RCC 7860 (cell line): Measurements from ENCODE around the gene RPS4Y2.

Experiments
- DNase-seq: peaks from one replicate; pipeline ENCODE4 v3.0.0-alpha.2; 2015; ENCODE audit warnings: low spot score
- FAIRE-seq: peaks from 2 replicates; lab custom pipeline; 2012; peaks lifted over from hg19 to GRCh38; lab: Jason Lieb, UNC

Gene RPS4Y2

DNA sequence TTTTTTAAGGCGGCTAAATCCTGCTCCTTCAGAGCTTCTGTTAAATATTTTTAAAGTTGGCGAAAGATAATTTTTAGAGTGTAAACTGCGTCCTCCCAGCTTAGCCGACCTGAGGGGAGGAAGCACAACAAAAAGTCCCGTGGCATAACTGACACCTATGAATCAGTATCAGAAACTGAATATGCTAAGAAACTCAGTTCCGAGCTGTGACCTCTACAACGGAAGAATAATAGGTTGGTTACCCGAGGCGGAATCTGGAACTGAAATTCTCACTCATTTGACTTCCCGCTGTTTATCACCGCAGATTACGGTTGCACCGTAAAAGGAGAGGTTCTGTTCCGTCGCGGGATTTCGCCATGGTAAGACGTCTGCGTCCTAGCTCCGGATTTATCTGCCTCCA is at the start of gene RPS4Y2:
Gene RPS4Y2 (plus strand): TSS at position 301 of the 400 bp plus-strand sequence. CDS start 56 bp downstream, at position 357.
- DNase-seq (no peak), FAIRE-seq (no peak)

DNA sequence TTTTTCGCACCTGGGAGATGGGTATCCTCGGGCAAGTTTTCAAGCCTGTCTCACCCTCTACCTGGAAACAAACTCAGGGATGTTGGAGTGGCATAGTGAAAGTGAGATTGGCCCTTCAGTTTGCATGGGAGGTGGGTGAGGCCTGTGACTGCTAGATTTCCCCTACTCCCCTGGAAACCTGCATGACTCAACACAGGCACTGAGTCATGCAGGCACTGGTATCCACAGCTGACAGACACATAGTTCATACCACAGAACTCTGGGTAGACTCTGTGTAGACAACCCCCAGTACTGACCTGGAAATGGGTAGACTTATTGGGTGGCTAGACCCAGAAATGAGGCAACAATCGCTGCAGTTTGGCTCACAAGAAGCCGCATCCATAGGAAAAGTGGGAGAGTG is 41.5 kb upstream of the RPS4Y2 start:
- peak; percentile 78 for DNase-seq
- FAIRE-seq: peak; percentile 90

DNA sequence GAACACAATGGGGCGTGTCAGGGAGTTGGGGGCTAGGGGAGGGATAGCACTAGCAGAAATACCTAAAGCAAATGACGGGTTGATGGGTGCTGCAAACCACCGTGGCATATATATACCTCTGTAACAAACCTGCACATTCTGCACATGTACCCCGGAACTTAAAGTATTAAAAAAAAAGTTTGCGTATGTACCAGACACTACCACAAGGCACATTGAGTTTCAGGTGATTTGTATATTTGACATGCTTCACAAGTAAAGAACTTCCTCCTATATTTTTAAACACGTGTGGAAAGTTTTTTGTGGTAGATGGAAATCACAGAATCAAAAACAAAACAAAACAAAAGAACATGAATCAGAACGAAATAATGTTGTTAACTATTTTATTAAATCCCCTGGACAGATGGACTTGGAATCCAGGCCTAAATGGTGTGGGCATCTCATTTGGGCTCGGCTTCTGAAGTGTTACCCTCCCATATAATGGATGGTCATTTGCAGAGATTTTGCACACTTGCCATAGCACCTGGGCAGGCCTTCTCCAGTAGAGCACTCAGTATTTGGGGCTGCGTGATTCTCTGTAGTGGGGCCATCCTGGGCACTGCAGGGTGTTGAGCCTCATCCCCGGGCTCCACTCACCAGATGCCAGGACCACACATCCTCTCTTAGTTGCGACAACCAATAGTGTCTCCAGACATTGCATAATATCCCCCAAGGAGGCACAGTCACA is 29.6 kb upstream of the RPS4Y2 start:
- FAIRE-seq: no peak
- no peak for DNase-seq

DNA sequence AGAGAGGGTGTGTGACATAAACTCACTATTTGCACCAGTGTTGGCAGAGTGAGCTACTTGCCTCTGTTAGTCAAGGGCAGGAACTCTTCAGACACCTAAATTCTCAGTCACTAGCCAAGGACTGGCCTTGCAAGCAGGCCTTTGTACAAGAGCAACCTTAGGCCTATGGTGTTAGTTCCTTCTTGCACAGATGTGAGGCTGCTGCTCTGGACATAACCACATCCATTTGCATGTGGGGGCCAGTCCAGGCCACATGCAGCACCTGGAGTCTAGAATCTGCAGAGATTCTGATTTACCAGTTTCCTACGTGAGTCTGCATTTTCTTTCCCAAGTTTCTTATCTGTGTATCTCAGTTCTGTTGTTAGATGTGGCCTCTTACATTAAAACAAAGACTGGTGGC is 20.7 kb upstream of the RPS4Y2 start:
- no peak for DNase-seq
- FAIRE-seq: no peak

DNA sequence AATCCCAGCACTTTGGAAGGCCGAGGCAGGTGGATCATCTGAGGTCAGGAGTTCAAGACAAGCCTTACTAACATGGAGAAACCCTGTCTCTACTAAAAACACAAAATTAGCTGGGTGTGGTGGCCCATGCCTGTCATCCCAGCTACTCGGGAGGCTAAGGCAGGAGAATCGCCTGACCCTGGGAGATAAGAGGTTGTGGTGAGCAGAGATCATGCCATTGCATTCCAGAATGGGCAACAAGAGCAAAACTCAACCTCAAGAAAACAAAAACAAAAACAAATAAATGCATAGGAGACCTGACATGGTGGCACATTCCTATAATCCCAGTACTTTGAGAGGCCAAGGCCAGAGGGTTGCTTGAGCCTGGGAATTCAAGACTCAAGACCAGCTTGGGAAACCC is 16.1 kb upstream of the RPS4Y2 start:
- FAIRE-seq (no peak), DNase-seq (no peak)

DNA sequence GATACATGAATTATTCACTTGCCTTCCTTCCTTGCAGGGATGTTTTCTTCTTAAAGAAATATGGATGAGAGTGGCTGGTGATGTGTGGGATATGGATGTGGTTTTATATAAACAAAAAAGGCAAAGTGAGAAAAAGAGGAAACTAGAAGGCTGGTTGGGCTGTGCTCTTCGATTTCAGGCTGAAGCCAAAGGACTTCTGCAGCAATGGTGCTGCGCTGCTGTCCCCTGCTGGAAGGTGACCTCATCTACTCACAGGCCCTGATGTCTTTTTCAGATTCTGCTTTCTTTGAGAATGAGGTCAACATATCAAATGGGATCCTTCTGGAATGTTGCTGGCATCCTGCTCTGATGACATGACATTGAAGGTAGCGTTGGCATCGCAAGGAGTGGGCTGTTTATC is 15.3 kb upstream of the RPS4Y2 start:
- FAIRE-seq (no peak), DNase-seq (peak; percentile 8)

DNA sequence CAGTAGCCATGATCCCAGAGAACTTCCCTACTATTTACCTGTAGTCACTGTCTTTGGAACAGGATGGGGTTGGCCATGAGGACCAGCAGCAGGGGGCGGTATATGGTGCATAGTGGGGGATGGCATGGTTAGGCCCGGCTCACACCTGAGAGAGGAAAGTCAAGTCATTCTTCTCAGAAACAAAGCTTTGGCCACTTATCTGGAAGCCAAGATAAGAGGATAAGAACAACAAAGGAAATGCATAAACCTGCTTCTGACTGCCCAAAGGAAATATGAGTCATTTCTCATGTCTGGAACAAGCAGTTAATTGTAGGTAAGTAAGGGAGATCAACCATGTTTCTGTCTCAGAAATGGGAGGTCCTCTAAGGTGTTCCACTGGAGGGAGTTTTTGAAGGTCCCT is 10.8 kb upstream of the RPS4Y2 start:
- DNase-seq (no peak), FAIRE-seq (no peak)

DNA sequence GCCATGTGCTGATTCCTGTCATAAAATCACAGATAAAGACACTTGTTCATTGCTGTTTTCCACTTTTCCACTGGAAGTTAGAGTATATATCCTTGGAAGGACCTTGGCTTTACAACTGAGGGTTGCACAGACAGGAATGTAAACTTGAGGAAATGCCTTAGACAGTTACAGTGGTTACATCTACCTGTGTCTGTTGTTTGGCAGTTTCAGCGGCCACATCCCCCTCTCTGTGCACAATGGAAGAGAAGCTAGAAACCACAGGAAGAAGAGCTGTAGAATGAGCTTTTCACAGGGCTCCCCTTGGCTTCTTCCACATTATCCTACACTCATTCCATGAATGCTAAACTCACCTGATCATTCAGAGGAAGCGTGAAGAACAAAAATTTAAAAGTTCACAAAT is 9.0 kb upstream of the RPS4Y2 start:
- FAIRE-seq: no peak
- no peak for DNase-seq

DNA sequence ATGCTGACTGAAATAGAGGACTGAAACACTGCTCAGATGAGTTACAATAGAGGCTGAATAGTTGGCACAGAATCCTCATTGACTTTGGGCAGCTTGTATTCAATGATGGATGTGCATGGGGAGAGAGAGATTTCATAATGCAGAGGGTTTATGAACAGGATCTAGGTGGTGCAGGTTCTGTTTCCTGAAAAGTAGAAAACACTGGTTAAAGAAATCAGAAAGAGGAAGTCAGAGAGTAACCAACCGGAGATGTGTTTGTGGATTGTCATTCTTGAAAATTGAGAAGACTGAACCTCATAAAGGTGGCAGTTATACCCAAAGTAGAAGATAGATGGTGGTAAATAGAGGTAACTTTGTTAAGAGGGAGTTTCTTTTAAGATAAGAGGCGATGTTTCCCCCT is 8.0 kb downstream of the RPS4Y2 start:
- no peak for FAIRE-seq

DNA sequence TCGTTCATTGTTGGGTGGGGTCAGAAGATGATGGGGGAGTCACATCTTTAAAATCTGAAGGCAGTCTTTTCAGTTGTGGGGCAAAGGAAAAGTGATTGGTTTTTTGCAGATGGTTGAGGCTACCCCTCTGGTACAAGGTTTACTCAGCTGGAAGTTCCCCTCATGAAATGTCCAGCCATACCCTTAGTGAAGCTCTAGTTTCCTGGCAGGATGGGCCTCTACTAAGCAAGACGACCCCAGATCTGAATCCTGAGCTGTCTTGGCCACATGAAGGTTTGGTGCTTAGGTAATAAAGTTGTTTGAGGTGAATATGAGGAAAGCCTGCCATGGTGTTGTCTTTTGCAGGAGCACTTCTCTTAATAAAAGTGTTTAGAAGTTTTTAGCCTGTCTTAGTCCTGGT is 9.2 kb downstream of the RPS4Y2 start:
- DNase-seq: no peak
- FAIRE-seq: no peak

More for the DNA sequence above, 8.0 kb downstream of the RPS4Y2 start:
- no peak for DNase-seq

DNA sequence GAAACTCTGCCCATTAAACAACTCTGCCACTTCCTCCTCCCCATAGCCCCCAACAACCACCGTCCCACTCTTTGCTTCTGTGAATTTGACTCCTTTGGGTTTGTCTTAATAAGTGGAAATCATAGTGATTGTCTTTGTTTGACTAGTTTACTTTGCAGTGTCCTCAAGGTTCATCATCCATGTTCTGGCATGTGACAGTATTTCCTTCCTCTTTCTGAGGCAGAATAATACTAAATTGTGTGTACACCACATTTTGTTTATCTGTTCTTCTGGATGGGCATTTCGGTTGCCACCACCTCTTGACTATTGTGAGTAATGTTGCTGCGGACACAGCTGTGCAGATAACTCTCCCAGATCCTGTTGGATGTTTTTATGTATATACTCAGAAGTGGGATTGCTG is 14.8 kb downstream of the RPS4Y2 start:
- FAIRE-seq: no peak
- DNase-seq: no peak

DNA sequence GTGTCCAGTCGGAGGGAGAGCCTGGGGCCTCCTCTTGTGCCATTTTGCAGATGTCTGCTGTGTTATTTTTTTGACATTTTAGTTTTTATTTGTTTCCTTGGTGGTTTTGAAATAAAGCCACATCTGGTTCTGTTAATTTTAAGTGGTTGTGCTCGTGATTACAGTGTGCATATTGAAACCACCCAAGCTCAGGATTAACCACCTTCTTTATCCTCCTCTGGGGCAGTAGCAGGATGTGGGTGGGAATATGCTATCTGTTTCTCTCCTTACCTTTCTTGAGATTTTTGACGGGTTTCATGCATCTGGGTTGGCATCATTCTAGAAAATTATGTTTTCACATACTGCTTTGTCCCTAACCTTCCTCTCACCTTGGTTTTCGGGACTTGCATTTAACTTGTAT is 20.2 kb downstream of the RPS4Y2 start:
- no peak for DNase-seq
- no peak for FAIRE-seq

DNA sequence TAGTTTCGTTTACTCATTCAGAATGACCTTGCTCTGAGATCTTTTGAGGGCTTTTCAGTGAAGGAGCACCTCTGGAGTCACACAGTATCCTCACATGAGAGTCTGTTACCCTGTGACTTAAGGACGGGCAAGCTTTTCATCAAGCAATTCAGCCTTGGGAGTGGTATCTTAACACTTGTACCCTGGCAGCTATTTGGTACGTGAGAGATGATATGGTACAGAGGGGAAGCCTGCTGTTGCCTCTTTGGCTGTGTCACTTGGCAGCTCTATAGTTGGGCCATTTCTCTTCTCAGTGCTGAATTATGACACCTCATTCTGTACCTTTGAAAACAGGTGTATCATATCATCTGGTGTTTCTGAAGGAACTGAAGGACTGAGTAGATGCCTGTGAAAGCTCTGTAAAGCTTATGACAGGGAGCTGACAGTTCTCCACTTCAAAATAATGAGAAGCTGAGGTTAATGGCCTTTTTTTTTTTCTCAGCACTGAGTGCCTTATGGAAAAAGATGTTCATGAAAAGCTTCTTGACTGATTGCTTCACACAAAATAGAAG is 24.3 kb downstream of the RPS4Y2 start:
- FAIRE-seq: no peak
- no peak for DNase-seq

DNA sequence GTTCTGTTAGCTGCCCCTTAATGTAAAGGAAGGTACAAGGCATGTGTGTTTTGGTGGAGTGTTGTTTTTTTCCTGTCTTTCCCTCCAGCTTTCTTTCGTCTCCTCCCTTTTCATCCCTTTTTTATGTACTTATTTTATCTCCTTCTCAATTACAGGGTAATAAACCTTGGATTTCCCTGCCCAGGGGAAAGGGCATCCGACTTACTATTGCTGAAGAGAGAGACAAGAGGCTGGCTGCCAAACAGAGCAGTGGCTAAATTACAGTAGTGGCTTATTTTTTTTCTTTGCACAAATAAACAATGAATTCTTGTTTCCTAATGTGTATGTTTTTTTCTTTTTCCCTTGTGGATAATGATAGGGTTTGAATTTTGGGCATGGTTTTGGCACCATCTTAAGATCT is 24.9 kb downstream of the RPS4Y2 start:
- no peak for FAIRE-seq

DNA sequence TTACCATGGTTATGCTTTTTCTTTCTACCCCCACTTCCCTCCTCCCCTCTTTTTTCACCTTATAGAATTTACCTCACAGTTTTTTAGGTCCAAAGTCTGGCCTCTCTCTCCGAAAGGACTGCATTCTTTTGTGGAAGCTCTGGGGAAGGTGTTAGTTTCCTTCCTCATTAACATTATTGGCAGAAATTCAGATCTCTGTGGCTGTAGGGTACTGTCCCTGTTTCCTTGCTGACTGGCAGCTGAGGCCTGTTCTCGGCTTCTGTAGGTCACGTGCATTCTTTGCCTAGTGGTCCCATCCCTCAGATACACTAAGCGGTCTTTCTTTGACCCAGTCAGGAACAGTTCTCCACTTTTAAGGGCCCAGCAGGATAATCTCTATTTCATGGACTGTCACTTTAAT is 25.5 kb downstream of the RPS4Y2 start:
- DNase-seq: no peak
- no peak for FAIRE-seq

More for the DNA sequence above, 24.9 kb downstream of the RPS4Y2 start:
- no peak for DNase-seq

DNA sequence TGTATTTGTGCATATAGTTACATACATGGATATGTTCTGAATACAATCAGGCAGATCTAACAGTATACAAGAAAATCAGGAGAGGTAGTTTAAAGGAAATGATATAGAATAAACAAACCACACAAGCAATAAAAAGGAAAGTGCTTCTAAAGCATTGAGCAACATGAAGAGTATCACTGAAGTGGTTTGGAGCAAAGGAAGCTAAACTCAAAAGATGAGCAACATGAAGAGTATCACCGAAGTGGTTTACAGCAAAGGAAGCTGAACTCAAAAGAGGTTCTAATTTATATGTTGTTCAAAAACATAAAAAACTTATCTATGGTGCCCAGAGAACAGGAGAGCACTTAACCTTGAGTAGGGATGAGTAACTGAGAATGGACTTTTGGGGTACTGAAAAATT is 29.1 kb downstream of the RPS4Y2 start:
- FAIRE-seq: no peak

DNA sequence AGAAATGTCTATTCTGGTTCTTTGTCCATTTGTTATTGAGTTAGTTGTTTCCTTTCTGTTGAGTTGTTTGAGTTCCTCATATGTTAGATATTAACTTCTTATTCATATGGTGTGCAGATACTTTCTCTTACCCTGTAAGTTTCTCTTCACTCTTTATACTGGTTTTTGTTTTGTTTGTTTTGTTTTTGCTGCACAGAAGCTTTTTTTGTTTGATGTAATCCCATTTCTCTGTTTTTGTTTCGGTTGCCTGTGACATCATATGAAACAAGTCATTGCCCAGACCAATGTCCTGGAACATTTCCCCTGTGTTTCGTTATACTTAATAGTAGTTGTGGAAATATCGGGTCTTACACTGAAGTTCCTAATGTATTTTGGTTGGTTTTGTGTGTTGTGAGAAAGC is 31.2 kb downstream of the RPS4Y2 start:
- no peak for DNase-seq

More for the DNA sequence above, 29.1 kb downstream of the RPS4Y2 start:
- no peak for DNase-seq

DNA sequence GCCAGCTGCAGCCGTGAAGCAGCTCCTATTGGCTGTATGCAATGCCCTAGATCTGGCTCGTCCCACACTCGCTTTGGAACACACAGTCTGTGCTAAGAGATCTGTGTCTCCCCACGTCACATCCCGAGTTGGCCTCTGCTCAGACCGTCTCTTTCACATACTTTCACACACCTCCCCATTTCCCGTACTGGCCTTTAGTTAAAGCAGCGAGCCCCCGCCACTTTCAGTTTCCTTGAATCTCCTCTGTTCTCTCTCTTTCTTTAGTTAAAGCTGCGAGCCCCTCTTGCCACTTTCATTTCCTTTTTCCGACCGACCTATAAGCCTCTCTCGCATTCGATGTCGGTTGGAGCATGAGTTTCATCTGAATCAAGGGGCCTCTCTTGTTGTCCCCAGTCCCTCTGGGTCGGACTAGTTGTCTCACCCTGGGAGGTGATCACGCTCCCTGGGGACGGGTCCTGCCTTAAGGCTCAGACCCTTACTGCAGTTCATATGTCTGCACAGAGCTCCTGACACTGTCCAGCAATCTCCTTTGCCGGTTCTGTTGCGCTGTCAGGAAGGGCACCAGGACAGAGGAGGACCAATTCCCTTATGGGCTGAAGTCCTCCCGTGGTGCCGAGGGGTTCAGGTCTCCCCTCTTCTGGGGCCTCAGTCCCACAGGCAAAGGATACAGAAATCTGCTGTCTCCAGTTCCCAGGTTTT is 42.6 kb downstream of the RPS4Y2 start:
- no peak for DNase-seq

More for the DNA sequence above, 31.2 kb downstream of the RPS4Y2 start:
- no peak for FAIRE-seq

DNA sequence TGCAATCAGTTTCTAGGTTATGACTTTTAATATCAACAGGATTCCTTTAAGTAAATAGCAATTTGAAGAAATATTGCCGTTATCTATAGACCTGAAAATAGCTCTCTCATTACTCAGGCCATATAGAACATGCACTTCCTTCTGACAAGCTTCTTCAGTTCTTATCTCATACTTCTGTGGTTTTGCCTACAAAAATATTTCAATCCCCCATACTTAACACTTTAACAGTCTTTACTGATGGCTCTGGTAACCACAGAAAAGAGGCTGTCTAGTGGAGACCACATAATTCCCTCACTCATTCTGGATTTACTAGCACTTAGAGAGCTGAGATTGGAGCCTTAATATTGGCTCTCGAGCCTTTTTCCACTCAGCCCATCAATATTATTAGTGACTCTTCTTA is 46.8 kb downstream of the RPS4Y2 start:
- DNase-seq (no peak), FAIRE-seq (no peak)

More for the DNA sequence above, 42.6 kb downstream of the RPS4Y2 start:
- FAIRE-seq: no peak

DNA sequence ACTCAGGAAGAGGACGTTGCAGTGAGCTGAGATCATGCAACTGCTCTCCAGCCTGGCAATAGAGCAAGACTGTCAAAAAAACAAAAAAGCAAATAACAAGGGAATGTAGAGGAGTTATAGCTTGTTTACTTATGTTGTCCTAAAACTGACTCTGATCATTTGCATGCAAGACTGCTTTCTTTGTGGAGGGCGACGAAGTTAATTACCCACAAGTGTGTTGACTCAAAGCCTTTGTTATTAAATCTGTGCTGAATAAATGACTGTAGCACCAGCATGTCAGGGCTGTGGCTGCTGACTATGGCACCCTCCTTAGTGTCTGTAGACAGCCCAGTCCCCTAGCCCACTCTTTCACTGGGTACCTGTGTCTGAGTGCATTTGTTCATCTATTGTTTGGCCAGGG is 50.3 kb downstream of the RPS4Y2 start:
- FAIRE-seq: no peak
- DNase-seq: no peak

DNA sequence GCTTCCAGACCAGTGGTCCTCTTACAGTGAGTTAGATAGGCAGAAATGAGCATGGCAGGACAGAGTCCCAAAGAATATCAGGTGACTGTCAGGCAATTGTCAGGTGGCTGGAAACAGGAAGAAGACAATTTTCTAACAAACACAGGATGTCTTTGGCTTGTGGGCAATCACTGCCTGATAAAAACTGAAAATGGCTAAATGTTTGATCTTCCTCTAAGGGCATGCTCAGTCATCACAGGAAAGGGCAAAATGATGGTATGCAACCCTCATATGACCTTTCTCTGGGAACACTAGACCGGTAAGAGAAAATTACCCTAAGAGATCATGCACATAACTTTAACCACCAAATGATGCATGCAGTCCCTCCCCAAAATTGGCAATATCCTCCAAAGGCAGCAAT is 57.6 kb downstream of the RPS4Y2 start:
- FAIRE-seq: no peak
- no peak for DNase-seq

DNA sequence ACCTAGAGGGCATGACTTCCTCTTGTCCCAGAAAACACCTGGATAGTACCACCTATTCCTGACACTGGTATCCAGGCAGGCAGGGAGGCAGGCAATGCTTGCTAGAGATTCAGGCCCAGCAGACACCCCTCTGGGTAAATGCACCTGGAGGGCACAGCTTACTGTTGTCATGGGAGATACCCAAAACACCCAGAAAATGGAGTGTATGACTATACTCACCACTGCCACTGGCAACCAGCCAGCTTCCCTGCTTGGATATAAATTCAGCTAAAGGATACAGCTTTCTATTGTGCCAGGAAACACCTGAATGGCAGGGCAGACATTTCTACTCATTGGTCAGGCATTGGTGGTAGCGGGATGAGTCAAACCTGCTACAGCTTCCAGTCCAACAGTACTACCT is 58.9 kb downstream of the RPS4Y2 start:
- FAIRE-seq: no peak
- no peak for DNase-seq
